Measurements from ENCODE around the gene LAMA2.
"Not testable (repeated sequence)": the region's sequence is repeated elsewhere in the genome, so short reads cannot be mapped to it uniquely, and the experiment has no call there.

LAMA2 gene

GRCh38 chr6:129008591-129008990 is 125.7 kb downstream of the LAMA2 start:
- DNase-seq (ENCODE audit: low read depth in 2 of 2) = no peak

GRCh38 chr6:129009851-129010250 is 126.9 kb downstream of the LAMA2 start:
- DNase-seq (ENCODE audit: low read depth in 2 of 2) = no peak

GRCh38 chr6:129014302-129014701 is 131.4 kb downstream of the LAMA2 start:
- DNase-seq (ENCODE audit: low read depth in 2 of 2) = no peak

- DNase-seq (ENCODE audit: low read depth in 2 of 2) = no peak
Observed at GRCh38 chr6:129015721-129016120, 132.8 kb downstream of the LAMA2 start.

GRCh38 chr6:129016844-129017243 is 133.9 kb downstream of the LAMA2 start:
- DNase-seq (ENCODE audit: low read depth in 2 of 2) = no peak

GRCh38 chr6:129022011-129022553 is 139.1 kb downstream of the LAMA2 start:
- no peak for DNase-seq (ENCODE audit: low read depth in 2 of 2)

- DNase-seq (ENCODE audit: low read depth in 2 of 2) = no peak
Observed at GRCh38 chr6:129026601-129027000, 143.7 kb downstream of the LAMA2 start.

- DNase-seq (ENCODE audit: low read depth in 2 of 2) = no peak
Observed at GRCh38 chr6:129029778-129030177, 146.8 kb downstream of the LAMA2 start.

GRCh38 chr6:129030215-129030614 is 147.3 kb downstream of the LAMA2 start:
- no peak for DNase-seq (ENCODE audit: low read depth in 2 of 2)

- no peak for DNase-seq (ENCODE audit: low read depth in 2 of 2)
Observed at GRCh38 chr6:129031051-129031599, 148.2 kb downstream of the LAMA2 start.

GRCh38 chr6:129032602-129033001 is 149.7 kb downstream of the LAMA2 start:
- no peak for DNase-seq (ENCODE audit: low read depth in 2 of 2)

- DNase-seq (ENCODE audit: low read depth in 2 of 2) = no peak
Observed at GRCh38 chr6:129033180-129033579, 150.2 kb downstream of the LAMA2 start.

- DNase-seq (ENCODE audit: low read depth in 2 of 2) = no peak
Observed at GRCh38 chr6:129033581-129033980, 150.6 kb downstream of the LAMA2 start.

GRCh38 chr6:129041563-129041962 is 158.6 kb downstream of the LAMA2 start:
- no peak for DNase-seq (ENCODE audit: low read depth in 2 of 2)

GRCh38 chr6:129046526-129046925 is 163.6 kb downstream of the LAMA2 start:
- no peak for DNase-seq (ENCODE audit: low read depth in 2 of 2)

GRCh38 chr6:129047834-129048233 is 164.9 kb downstream of the LAMA2 start:
- no peak for DNase-seq (ENCODE audit: low read depth in 2 of 2)

- DNase-seq (ENCODE audit: low read depth in 2 of 2) = no peak
Observed at GRCh38 chr6:129050086-129050485, 167.1 kb downstream of the LAMA2 start.

- not testable (repeated sequence) for DNase-seq (ENCODE audit: low read depth in 2 of 2)
Observed at GRCh38 chr6:129053143-129053542, 170.2 kb downstream of the LAMA2 start.

- DNase-seq (ENCODE audit: low read depth in 2 of 2) = no peak
Observed at GRCh38 chr6:129055796-129056195, 172.9 kb downstream of the LAMA2 start.

GRCh38 chr6:129059650-129060049 is 176.7 kb downstream of the LAMA2 start:
- no peak for DNase-seq (ENCODE audit: low read depth in 2 of 2)

GRCh38 chr6:129069006-129069405 is 186.1 kb downstream of the LAMA2 start:
- DNase-seq (ENCODE audit: low read depth in 2 of 2) = no peak

- no peak for DNase-seq (ENCODE audit: low read depth in 2 of 2)
Observed at GRCh38 chr6:129073051-129073450, 190.1 kb downstream of the LAMA2 start.

GRCh38 chr6:129073691-129074395 is 190.9 kb downstream of the LAMA2 start:
- no peak for DNase-seq (ENCODE audit: low read depth in 2 of 2)

Measured in stimulated activated CD4-positive, alpha-beta T cell treated with anti-CD3 and anti-CD28 coated beads, Interleukin-15, amount 100 ng/mL, for 48 hours (primary cell).